T-helper 1 cell (primary cell): ENCODE measurements around the gene ALDH1A3.

Experiments used
- DNase-seq, 5 donors: peaks; one replicate each; pipeline ENCODE4 v3.0.0-alpha.2; 2012 to 2020

The ALDH1A3 gene

DNA sequence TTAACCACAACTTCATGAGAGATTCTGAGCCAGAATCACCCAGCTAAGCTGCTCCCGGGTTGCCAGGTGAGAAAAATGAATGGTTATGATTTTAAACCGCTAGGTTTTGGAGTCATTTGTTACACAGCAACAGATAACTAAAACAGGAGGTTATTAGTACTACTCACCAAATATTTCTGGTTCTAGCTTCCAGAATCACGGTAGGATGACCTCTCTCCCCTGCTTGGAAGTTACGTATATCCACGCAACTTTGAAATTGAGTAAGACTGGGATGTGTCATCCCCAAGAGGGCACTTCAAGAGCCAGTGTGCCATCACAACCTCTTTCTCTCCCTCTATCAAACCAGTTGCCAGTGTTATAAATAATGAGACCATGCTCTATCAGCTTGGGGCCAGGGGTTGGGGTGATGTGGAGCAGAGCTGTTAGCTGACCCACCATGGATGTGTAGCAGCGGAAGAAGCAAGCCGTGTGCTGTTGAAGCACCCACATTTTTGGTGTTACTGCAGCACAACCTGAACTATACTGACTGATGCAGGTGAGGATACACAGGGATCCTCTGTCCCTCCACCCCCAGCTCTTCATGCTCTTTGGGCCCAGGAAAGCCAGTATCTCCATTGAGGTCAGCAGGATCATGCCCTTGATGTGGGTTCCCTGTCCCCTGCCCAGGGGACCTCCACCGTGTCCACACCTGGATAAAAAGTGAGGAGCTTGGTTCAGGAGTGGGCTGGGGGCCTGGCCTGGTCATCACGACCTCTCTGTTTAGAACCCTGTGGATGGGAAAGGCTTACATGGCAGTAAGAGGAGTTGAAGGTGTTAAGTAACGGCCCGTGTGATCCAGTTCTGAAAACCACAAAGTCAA, 19.4 kb upstream of the ALDH1A3 start:
- DNase-seq, result no peak

DNA sequence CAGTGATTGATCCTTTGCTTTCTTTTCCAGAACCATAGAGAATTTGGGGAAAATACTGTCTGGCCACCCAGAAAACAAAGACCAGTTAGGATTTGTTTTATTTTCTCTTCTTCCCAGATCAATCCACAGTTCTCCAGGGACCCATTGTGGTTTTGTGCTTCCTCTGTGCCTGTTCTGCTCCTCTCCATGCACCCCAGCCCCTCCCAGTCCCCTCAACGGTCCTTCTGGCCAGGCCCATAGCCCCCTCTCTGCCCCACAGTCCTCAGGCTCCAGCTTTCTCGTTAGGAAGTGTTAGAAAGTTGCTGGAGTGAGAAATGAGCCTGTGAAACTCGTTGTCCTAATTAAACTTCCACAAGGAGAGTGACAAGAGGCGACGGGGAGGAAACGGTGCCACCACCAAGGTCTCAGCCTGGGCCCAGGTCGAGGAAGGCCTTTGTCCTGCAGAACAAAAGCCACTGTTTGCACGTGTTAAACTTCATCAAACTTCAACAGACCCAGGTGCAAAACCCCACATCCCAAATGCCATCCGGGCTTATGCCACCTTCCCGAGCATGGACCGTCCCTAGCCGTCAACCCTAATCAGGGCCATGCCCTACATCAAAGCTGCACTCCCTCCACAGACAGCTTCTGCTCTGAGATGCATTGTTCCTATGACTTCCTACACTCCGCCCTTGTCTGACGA, 18.7 kb upstream of the ALDH1A3 start:
- DNase-seq, result no peak

DNA sequence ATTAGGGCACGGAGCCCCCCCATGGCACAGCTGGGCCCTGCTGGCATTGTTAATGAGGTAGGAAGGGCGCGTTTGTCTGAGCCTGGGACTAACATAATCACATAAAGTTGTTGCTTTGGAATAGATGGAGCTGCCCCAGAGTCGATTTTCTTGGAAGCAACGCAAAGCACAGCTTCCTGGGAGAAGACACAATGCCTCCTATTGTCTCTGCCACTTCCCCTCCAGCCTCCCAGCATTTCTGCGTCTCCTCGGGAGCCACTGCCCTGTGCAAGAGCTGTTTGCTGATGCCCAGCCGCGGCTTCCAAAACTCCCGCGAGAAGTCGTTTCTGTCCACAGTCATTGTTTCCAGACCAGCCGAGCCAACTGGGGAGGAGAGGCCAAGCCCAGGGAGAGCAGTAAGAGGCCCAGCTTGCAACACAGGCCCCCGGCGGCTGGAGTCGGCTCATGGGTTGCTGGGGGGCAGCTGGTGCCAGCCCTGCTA, 18.1 kb upstream of the ALDH1A3 start:
- DNase-seq, result no peak

DNA sequence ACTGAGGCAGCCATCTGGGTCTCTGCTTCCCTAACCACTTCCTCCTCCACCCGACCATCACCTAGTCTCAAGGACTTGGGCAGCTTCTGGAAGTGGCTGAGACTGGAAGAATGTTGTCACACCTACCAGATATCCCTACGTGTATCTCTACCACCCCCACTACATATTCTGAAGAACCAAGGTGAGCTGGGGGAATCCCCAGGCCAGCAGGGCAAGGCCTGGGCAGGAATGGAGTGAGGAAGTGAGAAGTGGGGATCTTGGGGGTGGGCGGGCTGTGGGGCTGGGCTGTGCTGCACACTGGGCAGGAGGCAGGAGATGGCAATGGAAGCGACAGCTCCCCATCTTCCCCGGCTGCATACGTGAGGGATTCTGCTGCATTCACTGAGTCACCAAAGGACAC, 17.5 kb upstream of the ALDH1A3 start:
- no peak for DNase-seq

DNA sequence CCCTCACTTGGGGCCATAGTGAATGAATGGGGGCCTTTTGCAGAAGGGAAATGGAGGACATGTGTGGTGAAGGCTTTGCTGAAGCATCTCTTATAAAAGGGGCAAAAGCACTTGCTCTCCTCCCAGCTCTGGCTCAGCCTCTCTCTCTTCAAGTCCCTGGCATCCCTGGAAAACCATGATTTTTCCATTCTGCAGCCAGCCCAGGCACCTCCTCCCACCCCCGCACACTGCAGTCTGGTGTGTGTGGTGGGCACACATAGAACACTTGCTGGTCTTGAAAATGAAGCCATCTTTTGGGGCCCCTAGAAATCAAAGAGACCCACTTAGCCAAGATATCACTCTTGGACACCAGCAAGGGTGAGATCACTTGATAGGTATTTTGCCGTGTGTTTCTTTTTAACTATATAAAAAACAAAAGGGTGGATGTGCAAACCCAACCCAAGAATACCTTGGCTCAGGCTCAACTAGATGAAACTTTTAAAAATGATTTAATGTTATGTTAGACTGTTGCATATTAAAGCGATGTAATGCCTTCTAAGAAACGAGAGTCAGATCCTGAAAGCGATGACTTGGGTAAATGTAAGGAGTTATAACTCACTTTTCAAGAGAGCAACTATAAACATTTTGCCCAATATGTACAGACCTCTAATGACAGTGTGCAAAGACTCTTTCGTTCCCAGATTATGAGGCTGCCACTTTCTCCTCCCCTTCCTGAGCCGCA, 16.4 kb upstream of the ALDH1A3 start:
- DNase-seq, result no peak

DNA sequence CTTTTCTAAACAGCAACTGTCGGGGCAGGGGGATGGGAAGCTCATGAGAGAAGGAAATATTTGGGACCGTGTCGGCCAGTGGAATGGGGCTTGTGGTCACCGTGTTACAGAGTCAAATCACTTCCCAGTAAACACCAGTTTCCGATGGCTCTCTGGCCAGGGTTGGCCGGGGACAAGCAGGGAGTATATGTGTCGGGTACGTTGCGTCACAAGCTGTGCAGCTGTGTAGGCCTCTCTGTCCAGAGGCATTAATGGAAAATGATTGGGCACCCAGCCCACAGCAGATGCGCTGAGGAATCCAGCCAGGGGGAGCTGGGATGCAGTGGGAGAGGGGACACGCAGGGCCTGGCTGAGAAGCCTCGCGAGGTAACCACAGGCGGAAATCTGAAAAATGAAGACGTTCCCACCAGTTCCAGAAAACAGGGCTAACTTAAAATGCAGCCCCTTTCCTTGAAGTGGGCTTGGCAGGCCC, 15.8 kb upstream of the ALDH1A3 start:
- no peak for DNase-seq

DNA sequence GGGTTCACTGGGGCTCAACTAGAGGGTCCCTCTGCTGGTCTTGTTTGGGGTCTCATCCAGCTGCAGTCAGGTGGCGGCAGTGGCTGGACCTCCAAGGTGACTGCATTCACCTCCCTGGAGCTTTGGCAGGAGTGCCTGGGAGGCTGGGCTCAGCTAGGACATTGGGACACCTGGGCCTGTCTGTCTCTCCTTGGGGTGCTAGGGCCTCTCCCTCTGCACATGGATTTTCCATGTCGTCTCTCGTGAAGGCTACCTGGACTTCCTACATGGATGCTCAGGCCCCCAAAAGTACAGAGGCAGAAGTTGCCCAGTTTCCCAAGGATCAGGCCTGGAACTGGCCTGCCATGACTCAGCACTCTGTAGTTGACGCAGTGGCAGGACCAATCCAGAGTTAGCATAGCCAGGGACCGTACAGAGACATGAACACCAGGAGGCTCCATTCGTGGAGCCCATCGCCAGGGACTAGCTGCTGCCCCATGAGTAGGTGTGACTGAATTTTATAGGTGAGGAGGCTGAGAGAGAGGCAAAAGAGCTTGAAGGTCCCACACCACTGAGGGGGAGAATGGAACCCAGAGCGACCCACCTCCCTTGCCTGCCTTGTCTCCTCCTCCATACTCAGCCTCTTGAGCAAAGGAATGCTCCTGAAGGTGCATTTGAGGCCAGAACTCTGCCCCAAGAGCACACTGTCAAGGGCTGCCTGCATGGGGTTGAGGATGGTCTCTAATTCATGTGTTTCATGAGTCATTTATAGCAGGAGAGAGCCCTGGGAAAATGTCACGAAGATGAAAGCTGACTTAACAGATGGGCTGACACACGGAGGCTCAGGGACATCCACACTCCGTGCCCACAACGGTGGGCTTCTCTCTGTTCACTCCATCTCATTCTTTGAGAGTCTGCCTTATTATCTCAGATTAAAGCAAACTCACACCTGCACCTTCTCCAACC, 13.0 kb upstream of the ALDH1A3 start:
- no peak for DNase-seq

DNA sequence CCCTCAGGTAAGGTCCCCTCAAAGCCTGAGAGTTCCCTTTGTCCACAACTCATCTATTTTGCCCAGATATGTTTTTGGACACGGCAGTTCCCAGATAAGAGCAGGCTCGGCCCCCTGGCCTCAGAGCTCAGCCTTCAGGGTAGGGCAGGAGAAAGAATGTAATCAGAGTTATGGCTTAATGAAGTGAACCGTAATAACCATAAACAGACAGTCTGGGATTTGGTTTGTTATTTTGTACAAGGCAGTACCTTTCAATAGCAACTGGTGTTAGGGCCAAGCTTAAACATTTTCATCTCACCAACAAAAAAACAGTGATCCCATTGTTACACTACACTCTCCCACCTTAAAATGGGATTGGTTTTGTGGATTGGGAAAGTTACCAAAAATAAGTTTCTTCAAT, 12.2 kb upstream of the ALDH1A3 start:
- DNase-seq, result no peak

DNA sequence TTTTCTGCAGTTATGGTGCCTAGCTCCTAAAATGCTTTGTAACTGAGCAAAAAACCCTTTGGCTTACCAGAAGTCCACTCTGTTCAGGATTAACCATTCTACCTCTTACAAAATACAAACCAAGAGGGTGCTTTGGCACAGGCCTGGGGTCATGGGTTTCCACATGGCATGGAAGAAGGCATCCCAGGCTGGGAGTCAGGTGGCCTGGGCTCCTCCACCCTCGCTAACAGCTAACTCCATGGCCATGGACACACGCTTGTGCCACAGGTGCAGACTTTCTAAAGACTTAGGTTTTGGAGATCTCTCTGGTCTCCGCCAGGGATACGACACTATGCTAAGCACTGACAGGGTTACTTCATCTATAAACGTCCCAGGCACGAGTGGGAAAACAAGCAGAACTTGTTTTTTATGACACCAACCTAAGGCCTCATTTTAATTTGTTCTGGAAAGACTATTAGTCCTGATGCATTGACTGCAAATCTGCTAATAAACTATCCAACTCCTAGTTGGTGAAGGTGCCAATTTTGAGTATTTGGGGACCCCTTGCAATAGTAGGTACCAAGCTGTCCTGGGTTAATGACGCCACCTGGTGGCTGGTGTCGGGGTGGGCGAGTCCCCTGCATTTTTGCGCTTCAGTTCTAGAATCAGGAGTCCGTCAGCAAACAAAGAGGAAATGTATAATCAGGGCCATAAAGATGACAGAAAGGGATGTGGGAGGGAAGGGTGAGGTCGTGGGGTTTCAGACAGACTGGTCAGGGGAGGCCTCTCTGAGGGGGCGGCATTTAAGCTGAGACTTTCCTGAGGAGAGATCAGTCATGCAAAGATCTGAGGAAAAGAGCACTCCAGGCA, 10.3 kb upstream of the ALDH1A3 start:
- DNase-seq, result no peak

DNA sequence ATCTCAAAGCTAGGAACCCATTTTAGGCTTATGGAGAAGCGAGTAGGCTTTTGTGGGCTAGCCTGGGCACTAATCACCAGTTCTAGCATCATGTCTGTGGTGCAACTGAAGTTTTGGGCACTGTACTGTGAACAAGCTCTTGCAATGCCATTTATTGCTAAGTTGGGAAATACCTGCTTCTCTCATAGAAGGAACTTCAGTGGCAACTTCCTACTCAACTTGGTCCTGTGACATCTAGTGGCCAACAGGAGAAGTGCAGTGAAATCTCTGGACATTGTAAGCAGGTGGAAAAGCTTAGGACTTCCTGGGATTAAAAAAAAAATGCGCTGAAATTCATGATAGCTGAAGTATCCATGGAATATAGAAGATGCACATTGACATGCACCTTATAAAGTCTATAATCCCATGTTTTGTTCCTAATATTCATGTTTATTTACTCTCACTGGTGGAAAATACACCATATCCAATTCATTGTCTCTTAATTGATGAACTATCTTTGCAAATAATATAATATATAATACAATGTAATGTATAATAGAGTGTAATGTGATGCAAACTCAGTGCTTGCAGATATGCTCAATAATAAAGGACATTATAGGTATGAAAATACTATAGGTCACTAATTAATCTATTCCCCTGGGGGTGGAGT, 6.5 kb upstream of the ALDH1A3 start:
- peak in 2 of 5 donors; percentile 39 to 41 for DNase-seq

DNA sequence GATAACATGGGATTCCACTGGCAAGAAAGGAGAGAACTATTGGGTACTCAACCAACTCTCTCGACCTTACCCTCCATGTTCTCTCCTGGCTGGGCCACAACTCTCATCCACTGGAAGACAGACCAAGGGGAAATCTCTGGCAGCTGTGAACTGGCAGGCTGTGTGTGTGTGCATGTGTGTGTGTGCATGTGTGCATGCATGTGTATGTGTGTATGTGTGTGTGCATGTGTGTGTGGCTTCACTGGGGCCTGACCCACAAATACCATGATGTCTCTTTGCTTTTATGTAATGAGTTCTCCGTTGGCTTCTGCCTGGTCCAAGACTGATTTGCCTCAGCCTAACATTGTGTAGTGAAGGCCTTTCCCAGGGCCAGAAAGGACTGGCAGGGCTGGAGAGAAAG, 4.1 kb upstream of the ALDH1A3 start:
- no peak for DNase-seq

DNA sequence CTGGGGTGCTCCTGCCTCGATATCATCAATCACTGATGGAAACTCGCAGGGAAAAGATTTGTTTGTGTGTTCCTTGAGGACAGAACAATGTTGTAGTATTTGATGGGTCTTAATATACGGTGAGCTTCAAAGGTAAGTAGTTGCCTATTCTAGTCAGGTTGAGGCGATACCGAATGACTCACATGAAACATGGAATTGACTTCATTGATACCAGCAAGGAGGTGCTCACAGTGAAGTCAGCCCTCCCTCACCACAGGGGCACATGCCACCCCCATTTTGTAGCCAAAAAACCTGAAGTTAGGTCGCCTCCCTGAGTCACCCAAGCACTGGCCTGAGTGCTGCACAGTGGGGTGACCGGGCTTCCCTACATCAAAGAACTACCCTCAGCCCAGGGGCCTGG, 3.7 kb upstream of the ALDH1A3 start:
- DNase-seq, result no peak

DNA sequence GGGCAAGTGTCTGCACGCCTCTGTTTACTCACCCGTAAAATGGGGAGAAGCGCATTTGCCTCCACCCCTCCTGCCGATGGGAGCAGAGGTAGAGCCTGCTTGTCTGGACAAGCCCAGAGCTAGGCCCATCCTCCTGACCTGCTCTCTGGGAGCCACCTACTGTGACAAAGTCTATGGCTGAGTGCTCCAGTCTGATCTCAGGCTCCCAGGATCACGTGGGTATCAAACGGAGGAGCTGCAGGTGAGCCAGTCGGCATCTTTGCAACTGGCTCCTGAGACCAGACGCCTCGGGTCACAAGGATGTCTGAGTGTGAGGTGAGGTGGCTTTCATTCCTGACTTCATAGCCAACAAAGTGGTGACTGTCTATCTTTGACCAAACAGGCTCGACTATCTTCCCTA, 2.1 kb upstream of the ALDH1A3 start:
- no peak for DNase-seq

DNA sequence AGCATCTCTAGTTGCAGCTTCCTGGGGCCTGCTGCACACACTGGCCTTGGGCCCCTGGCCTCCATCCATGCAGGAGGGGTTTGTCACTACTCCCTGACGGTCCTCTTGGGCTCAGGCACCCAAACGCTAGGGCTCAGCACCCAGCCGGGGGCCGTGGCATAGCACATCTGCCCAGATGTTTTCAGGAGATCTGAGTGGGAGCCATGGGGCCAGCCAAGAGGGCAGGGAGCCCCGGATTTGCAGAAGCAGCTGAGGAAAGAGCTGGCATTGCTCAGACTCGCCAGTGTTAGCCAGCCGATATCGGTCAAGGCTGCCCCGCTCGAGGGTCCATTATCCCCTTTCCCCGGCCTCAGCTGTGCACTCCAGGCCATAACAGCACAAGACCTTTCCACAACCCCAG, 1.5 kb upstream of the ALDH1A3 start:
- no peak for DNase-seq

DNA sequence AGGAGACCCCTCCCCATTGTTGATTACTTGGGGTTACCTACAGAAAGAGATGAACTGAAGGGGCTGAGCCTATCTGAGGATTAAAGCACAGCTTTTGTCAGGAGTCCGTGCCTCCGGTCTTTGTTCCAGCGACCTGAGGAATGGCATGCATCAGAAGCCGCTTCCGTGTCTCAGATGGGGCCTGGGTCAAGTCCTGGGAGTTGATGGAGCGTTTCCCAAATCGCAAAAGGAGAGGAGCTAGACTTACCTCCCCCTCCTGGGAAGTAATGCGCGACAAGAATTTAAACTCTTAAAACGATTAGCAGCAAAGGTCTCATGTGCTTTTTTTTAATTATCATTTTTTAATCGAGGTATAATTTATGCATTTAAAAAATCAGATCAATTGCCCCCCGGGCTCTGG, 983 bp upstream of the ALDH1A3 start:
- no peak for DNase-seq

DNA sequence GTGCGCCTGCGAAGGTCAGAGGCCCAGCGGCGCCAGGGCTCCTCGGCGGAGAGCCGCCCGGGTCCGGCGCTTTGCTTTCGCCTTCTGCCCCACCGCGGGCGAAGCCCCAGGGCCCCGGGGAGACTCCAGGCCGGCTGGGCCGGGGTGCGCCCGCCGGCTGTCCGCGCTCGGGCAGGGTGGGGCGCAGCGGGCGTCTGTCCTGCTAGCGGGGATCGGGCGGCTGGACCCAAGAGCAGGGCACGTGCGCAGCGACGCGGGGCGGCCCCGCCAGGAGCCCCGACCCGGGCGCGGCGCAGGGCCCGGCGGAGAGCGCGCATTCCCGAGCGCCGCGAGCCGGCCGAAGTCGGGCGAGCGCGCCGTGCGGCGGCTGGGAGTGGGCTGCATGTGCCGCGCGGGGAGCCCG, 569 bp upstream of the ALDH1A3 start:
- no peak for DNase-seq

DNA sequence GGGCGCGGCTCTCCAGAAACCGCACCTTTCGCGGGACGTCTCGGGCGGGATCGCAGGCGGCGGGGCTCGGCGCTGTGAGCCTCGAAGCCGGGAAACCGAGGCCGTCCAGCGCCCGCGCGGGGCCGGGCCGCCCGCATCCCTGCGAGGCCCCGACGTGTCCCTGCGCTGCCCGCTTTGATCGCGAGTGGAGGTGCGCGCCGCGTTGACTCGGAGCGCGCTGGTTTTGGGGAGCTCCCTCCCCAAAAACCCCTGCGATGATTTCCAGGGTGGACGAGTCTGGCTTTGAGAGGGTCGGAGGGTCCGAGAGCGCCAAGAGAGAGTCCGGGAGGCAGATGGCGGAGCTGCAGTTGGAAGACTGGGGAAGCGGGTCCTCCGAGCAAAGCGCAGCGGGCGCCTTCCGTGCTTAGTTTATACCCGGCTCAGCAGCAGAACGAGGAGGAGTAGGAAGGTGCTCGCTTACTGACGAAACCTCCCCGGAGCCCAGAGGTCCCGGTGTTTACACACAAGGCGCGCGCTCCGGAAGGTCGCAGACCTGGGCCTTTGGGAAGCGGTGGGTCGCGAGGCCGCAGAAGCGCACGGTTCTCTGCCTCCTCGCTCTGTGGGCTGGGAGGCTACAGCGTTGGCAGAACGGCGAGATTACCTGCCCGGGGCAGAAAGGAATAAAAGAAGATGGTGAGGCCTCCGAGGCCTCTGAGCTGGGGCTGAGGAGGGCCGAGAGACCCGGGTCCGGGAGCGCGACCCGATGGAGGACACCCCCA, 687 bp downstream of the ALDH1A3 start:
- no peak for DNase-seq

DNA sequence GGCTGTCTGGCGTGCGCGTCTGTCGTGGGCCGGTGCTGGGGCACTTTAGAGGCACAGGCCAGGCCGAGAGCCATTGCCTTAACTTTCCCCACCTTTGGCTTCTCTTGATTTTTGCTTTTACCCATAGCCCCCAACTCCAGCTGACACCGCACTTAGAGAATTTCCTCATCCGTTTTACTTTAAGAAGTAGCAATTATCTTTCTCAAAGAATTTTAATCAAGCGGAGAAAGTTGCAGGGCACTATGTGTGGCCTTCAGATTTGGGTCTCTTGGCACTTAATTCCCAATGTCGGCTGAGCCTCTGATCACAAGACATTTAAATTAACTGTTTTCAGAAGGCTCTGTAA, 1.2 kb downstream of the ALDH1A3 start:
- no peak for DNase-seq

DNA sequence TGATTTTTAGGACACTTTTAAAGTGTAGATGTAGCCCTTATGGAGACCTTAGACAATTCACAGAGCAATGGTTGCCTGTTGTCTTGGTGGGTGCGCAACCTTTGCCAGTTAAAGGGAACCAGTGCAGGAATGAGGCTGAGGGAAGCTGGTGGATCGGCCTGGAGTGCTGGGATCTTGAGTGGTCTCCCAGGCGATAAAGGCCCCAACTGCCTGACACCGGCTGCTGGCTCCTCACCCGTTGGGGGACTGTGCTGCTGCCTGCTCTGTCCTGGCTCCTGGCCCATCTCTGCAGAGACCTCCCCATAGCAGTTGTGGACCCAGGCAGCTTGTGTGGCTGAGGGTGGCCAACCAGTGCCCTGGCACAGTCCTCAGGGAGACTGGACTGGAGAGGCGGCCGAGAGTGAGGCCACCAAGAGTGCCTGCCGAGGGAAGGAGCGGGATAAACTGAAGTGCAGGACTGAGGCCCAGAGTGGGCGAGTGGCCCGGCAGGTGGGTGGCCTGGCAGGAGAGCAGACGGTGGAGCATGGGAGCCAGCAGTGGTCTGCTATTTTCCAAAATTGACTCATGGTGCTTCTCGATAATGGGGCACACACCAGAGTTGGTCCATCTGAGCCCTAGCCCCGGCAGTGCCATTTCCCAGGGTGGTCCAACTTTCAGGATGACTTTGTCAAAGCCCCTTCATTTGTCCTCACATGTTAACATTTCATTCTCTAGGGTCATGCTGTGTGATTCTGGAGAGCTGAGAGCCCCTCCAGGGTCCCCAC, 2.1 kb downstream of the ALDH1A3 start:
- no peak for DNase-seq
